Measurements from ENCODE around the gene E2F2. TPM values are rescaled to one million over a fixed set of nuclear protein-coding genes. Genes with fewer than 3 reads are reported as not detected.

E2F2 gene
- total RNA-seq, 1 experiment from 2014 or later: 9.5 TPM

DNA sequence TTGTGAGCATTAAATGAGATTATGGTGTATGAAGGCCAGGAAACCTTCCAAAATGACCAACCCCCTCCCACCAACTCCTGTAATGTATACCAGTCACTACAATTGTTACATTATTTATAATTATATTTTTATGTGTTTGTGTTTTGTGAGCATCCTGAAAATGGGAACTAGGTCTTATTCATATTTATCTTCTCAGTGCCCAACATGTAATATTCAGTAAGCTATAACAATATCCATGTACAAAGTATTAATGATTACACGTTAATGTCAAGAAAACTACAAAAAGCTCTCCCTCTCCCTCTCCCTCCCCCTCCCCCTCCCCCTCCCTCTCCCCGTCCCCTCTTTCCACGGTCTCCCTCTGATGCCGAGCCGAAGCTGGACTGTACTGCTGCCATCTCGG is 28.1 kb downstream of the E2F2 start:
- no peaks in the 10 kb centered on the region for H3K4me1 ChIP-seq
- H3K9me3 ChIP-seq: no peaks in the 10 kb centered on the region
- BruUV-seq (replicated peaks): no TSS peak
- ChIA-PET POLR2A (interaction anchor here (0.6 kb wide), 1 partner anchor 82 kb away, joined by 6 read pairs; no protein-coding TSS in a partner anchor), CTCF (no interaction called here)
- H3K27me3 Mint-ChIP-seq (ENCODE audit: insufficient read depth, unreplicated experiment): no peaks in the 10 kb centered on the region
- H3K27ac Mint-ChIP-seq (ENCODE audit: unreplicated experiment): no peak overlapping the region
- H3K36me3 Mint-ChIP-seq (ENCODE audit: insufficient read depth, unreplicated experiment): peaks cover 6% of the 10 kb centered on the region
- DNase-seq: no peak
- H3K27me3 ChIP-seq (replicated peaks; ENCODE audit: control insufficient read depth, insufficient read depth, low read length): no peaks in the 10 kb centered on the region
- intact Hi-C loops (cut with micrococcal nuclease; ENCODE audit: unreplicated experiment): no loop called here
- H3K36me3 ChIP-seq (ENCODE audit: control insufficient read depth, insufficient read depth, low read length): no peaks in the 10 kb centered on the region
- no peak overlapping the region for H3K4me3 ChIP-seq (ENCODE audit: low read depth, low read length)
- no peaks in the 10 kb centered on the region for H3K9me3 Mint-ChIP-seq (ENCODE audit: unreplicated experiment)
- TF ChIP-seq CTCF (IDR thresholded peaks at IDR 0.05; ENCODE audit: insufficient read depth in 1 of 2, low read depth in 1 of 2, low read length in 1 of 2, severe bottlenecking in 1 of 2, unreplicated experiment in 1 of 2): no peak
- no peak overlapping the region for H3K4me3 Mint-ChIP-seq (ENCODE audit: unreplicated experiment)
- H3K4me1 Mint-ChIP-seq (ENCODE audit: low read depth, unreplicated experiment): peaks cover 7% of the 10 kb centered on the region

GRCh38 chr1:23500466-23500865 is 30.6 kb downstream of the E2F2 start:
- H3K27ac Mint-ChIP-seq (ENCODE audit: unreplicated experiment): no peak overlapping the region
- BruUV-seq (replicated peaks): no TSS peak
- CTCF ChIA-PET: no interaction called here

GRCh38 chr1:23497777-23498439 is 33.1 kb downstream of the E2F2 start:
- H3K27me3 Mint-ChIP-seq (ENCODE audit: insufficient read depth, unreplicated experiment): no peaks in the 10 kb centered on the region
- no peak for DNase-seq
- intact Hi-C loops (cut with micrococcal nuclease; ENCODE audit: unreplicated experiment): loop anchor here (1.0 kb wide), 1 partner anchor 41 kb away; no protein-coding TSS in a partner anchor
- Histone ChIP-seq H3K4me1 (no peaks in the 10 kb centered on the region), H3K9me3 (no peaks in the 10 kb centered on the region), H3K27me3 (replicated peaks; ENCODE audit: control insufficient read depth, insufficient read depth, low read length) (no peaks in the 10 kb centered on the region), H3K4me3 (ENCODE audit: low read depth, low read length) (no peak overlapping the region), H3K36me3 (ENCODE audit: control insufficient read depth, insufficient read depth, low read length) (no peaks in the 10 kb centered on the region)
- H3K27ac Mint-ChIP-seq (ENCODE audit: unreplicated experiment): no peak overlapping the region
- no peaks in the 10 kb centered on the region for H3K36me3 Mint-ChIP-seq (ENCODE audit: insufficient read depth, unreplicated experiment)
- TF ChIP-seq CTCF (IDR thresholded peaks at IDR 0.05; ENCODE audit: insufficient read depth in 1 of 2, low read depth in 1 of 2, low read length in 1 of 2, severe bottlenecking in 1 of 2, unreplicated experiment in 1 of 2): no peak
- no peaks in the 10 kb centered on the region for H3K4me1 Mint-ChIP-seq (ENCODE audit: low read depth, unreplicated experiment)
- CTCF ChIA-PET: interaction anchor here (0.8 to 4.5 kb wide), 13 partner anchors 10 to 160 kb away, joined by 3 to 88 read pairs (median 7); partner anchors contain the start of genes ASAP3 and E2F2
- no peak overlapping the region for H3K4me3 Mint-ChIP-seq (ENCODE audit: unreplicated experiment)
- BruUV-seq (replicated peaks): no TSS peak
- POLR2A ChIA-PET: interaction anchor here (0.7 kb wide), 1 partner anchor 47 kb away, joined by 3 read pairs; no protein-coding TSS in a partner anchor
- no peaks in the 10 kb centered on the region for H3K9me3 Mint-ChIP-seq (ENCODE audit: unreplicated experiment)

More at GRCh38 chr1:23500466-23500865, 30.6 kb downstream of the E2F2 start:
- no peaks in the 10 kb centered on the region for H3K36me3 Mint-ChIP-seq (ENCODE audit: insufficient read depth, unreplicated experiment)
- no peaks in the 10 kb centered on the region for H3K36me3 ChIP-seq (ENCODE audit: control insufficient read depth, insufficient read depth, low read length)
- no peaks in the 10 kb centered on the region for H3K9me3 Mint-ChIP-seq (ENCODE audit: unreplicated experiment)
- no peak for TF ChIP-seq CTCF (IDR thresholded peaks at IDR 0.05; ENCODE audit: insufficient read depth in 1 of 2, low read depth in 1 of 2, low read length in 1 of 2, severe bottlenecking in 1 of 2, unreplicated experiment in 1 of 2)
- no peaks in the 10 kb centered on the region for H3K9me3 ChIP-seq
- POLR2A ChIA-PET: no interaction called here
- no peaks in the 10 kb centered on the region for H3K27me3 ChIP-seq (replicated peaks; ENCODE audit: control insufficient read depth, insufficient read depth, low read length)
- no peak for DNase-seq
- H3K4me1 ChIP-seq: no peaks in the 10 kb centered on the region
- no peak overlapping the region for H3K4me3 ChIP-seq (ENCODE audit: low read depth, low read length)
- no peak overlapping the region for H3K4me3 Mint-ChIP-seq (ENCODE audit: unreplicated experiment)
- intact Hi-C loops (cut with micrococcal nuclease; ENCODE audit: unreplicated experiment): no loop called here
- no peaks in the 10 kb centered on the region for H3K27me3 Mint-ChIP-seq (ENCODE audit: insufficient read depth, unreplicated experiment)
- H3K4me1 Mint-ChIP-seq (ENCODE audit: low read depth, unreplicated experiment): peaks cover 7% of the 10 kb centered on the region
